Body of pancreas (tissue), 4 donors: ENCODE data around the gene POU3F1. TPM values are rescaled to one million over a fixed set of nuclear protein-coding genes. Genes with fewer than 3 reads are reported as not detected.

Source experiments
- ATAC-seq: fragments of 150-250 bp; one replicate; pipeline ENCODE4 v1.9.1; 2016
- DNase-seq, 4 donors: peaks; one replicate each; pipeline ENCODE4 v3.0.0-alpha.2; 2019
- H3K27ac ChIP-seq, 4 donors: fragments of 200-600 bp; sonication (generic); 1 replicate in 3 of 4; 2 replicates in 1 of 4; pipeline versions ENCODE4 v1.5.1 to v1.6.1; 2016 to 2019; ENCODE audit warnings: mild to moderate bottlenecking in 1 of 4, mixed read lengths in 1 of 4, moderate library complexity in 1 of 4
- H3K27me3 ChIP-seq, 2 donors: fragments of 200-600 bp; sonication (generic); one replicate each; pipeline ENCODE4 v1.6.0; 2016; ENCODE audit warnings: mild to moderate bottlenecking in 1 of 2
- H3K36me3 ChIP-seq, 2 donors: fragments of 200-600 bp; sonication (generic); replicated peaks in 1 of 2; 2 replicates each; pipeline ENCODE4 v1.5.1; 2016; ENCODE audit warnings: low read depth in 2 of 2; ENCODE audit not compliant: insufficient read depth in 1 of 2
- H3K4me1 ChIP-seq: fragments of 200-600 bp; sonication (generic); one replicate; pipeline ENCODE4 v1.6.0; 2016
- H3K4me3 ChIP-seq, 2 donors: fragments of 200-600 bp; sonication (generic); 1 replicate in 1 of 2; 2 replicates in 1 of 2; pipeline ENCODE4 v1.5.1; 2016 to 2019
- H3K9me3 ChIP-seq, 3 donors: fragments of 200-600 bp; sonication (generic); 1 replicate in 2 of 3; 2 replicates in 1 of 3; pipeline ENCODE4 v1.5.1; 2016
- CTCF ChIP-seq, 7 experiments: fragments of 450-650 bp in 4 of 7; fragments of 200-600 bp in 3 of 7; sonication (generic) in 3 of 7; IDR thresholded peaks; one replicate each; pipeline ENCODE4 v1.5.1; 2016 to 2019; ENCODE audit warnings: antibody characterized with exemption in 7 of 7
- POLR2A ChIP-seq, 3 donors: fragments of 450-650 bp; IDR thresholded peaks; one replicate each; pipeline ENCODE4 v1.6.1; 2016; ENCODE audit warnings: antibody characterized with exemption in 3 of 3, mild to moderate bottlenecking in 2 of 3
- WGBS, 2 donors: methylation state at CpG; one replicate each; pipeline ENCODE4 v1.1.5; 2017; 5-methylcytosine and 5-hydroxymethylcytosine counted together
- intact Hi-C: fragments of 100-400 bp; cut with DNase I; formaldehyde crosslinking; loops from one replicate; pipeline ENCODE4 v1.15.1; 2023
- total RNA-seq, 2 donors: library from RNA; depleted of rRNA; stranded (reverse); fragments of >200 nt; gene quantifications; one replicate each; pipeline ENCODE4 v1.1.0, GENCODE V29; 2016

The POU3F1 gene
- total RNA-seq, 2 donors from 2014 or later, result not detected

GRCh38 chr1:38044221-38045215 lies 2.1 kb downstream of the POU3F1 start:
- DNase-seq (no peak), ATAC-seq (no peak)
- Histone ChIP-seq H3K4me3 (no peak overlapping the region), H3K4me1 (peaks cover 27% of the 10 kb centered on the region), H3K27me3 (peaks cover 0 to 29% of the 10 kb centered on the region in 2 donors), H3K9me3 (no peaks in the 10 kb centered on the region), H3K27ac (no peak overlapping the region), H3K36me3 (no peaks in the 10 kb centered on the region)
- TF ChIP-seq CTCF (IDR thresholded peaks at IDR 0.05) (no peak), POLR2A (IDR thresholded peaks at IDR 0.05) (no peak)
- 5 to 8% methylated on average over 57 to 69 of the region's 70 CpGs for WGBS, 2 donors
- intact Hi-C loops, result no loop called here

- peaks cover 0 to 29% of the 10 kb centered on the region in 2 donors for H3K27me3 ChIP-seq
- TF ChIP-seq CTCF (IDR thresholded peaks at IDR 0.05), result no peak
- no peak for TF ChIP-seq POLR2A (IDR thresholded peaks at IDR 0.05)
- ATAC-seq, result no peak
These were observed 3.4 kb downstream of the POU3F1 start for GRCh38 chr1:38043036-38043747.

GRCh38 chr1:38041936-38042834 lies 4.4 kb downstream of the POU3F1 start:
- ATAC-seq (no peak), DNase-seq (no peak)
- Histone ChIP-seq H3K9me3 (no peaks in the 10 kb centered on the region), H3K4me3 (no peak overlapping the region), H3K27ac (no peak overlapping the region), H3K4me1 (peaks cover 21% of the 10 kb centered on the region), H3K27me3 (peaks cover 0 to 29% of the 10 kb centered on the region in 2 donors), H3K36me3 (no peaks in the 10 kb centered on the region)
- WGBS, 2 donors, result 82 to 84% methylated on average over 19 to 21 of the region's 21 CpGs
- TF ChIP-seq POLR2A (IDR thresholded peaks at IDR 0.05) (no peak), CTCF (IDR thresholded peaks at IDR 0.05) (no peak)
- intact Hi-C loops, result no loop called here

More at GRCh38 chr1:38043036-38043747, 3.4 kb downstream of the POU3F1 start:
- Histone ChIP-seq H3K36me3 (no peaks in the 10 kb centered on the region), H3K27ac (no peak overlapping the region), H3K4me3 (no peak overlapping the region), H3K9me3 (no peaks in the 10 kb centered on the region), H3K4me1 (peaks cover 27% of the 10 kb centered on the region)
- no peak for DNase-seq
- 71 to 77% methylated on average over 7 to 12 of the region's 12 CpGs for WGBS, 2 donors
- intact Hi-C loops, result no loop called here

- Histone ChIP-seq H3K27ac (no peak overlapping the region), H3K4me3 (no peak overlapping the region), H3K36me3 (no peaks in the 10 kb centered on the region), H3K27me3 (peaks cover 0 to 14% of the 10 kb centered on the region in 2 donors), H3K4me1 (peaks cover 5% of the 10 kb centered on the region), H3K9me3 (no peaks in the 10 kb centered on the region)
- DNase-seq (no peak), ATAC-seq (no peak)
- 75 to 81% methylated on average over 17 of the region's 17 CpGs for WGBS, 2 donors
- intact Hi-C loops, result loop anchor here (10.0 kb wide), 1 partner anchor 795 kb away; no protein-coding TSS in a partner anchor
- TF ChIP-seq CTCF (IDR thresholded peaks at IDR 0.05) (no peak), POLR2A (IDR thresholded peaks at IDR 0.05) (no peak)
These were observed 7.1 kb downstream of the POU3F1 start for GRCh38 chr1:38039331-38040088.
